ENCODE results near the gene TDRD10. TPM values are rescaled to one million over a fixed set of nuclear protein-coding genes. Genes with fewer than 3 reads are reported as not detected.

The TDRD10 gene
- total RNA-seq, 1 experiment from 2014 or later, result not detected

GRCh38 chr1:154559466-154560044, 57.5 kb downstream of the TDRD10 start:
- H3K27me3 ChIP-seq (replicated peaks; ENCODE audit: insufficient read depth, low read depth, low read length, poor library complexity), result no peaks in the 10 kb centered on the region
- H3K4me3 ChIP-seq (ENCODE audit: low read depth, low read length, poor library complexity, severe bottlenecking), result peak overlapping the region; percentile 96
- BruUV-seq (replicated peaks), result no TSS peak
- H3K36me3 ChIP-seq (ENCODE audit: insufficient read depth, low read length, poor library complexity, severe bottlenecking), result peaks cover 16% of the 10 kb centered on the region
- POLR2A ChIA-PET (ENCODE audit: low non-redundant PET), result no interaction called here
- H3K27ac ChIP-seq (ENCODE audit: low read depth, low read length, poor library complexity, severe bottlenecking), result peak overlapping the region; percentile 85
- intact Hi-C loops (cut with micrococcal nuclease; ENCODE audit: unreplicated experiment), result loop anchor here (5.0 to 10.0 kb wide), 4 partner anchors 48 to 503 kb away; partner anchors contain the start of genes ADAR, EFNA4 and ZBTB7B
- TF ChIP-seq EZH2 (IDR thresholded peaks at IDR 0.05; ENCODE audit: borderline replicate concordance, low read depth, low read length, poor library complexity, severe bottlenecking), result no peak
- TF ChIP-seq, protein P1, sequence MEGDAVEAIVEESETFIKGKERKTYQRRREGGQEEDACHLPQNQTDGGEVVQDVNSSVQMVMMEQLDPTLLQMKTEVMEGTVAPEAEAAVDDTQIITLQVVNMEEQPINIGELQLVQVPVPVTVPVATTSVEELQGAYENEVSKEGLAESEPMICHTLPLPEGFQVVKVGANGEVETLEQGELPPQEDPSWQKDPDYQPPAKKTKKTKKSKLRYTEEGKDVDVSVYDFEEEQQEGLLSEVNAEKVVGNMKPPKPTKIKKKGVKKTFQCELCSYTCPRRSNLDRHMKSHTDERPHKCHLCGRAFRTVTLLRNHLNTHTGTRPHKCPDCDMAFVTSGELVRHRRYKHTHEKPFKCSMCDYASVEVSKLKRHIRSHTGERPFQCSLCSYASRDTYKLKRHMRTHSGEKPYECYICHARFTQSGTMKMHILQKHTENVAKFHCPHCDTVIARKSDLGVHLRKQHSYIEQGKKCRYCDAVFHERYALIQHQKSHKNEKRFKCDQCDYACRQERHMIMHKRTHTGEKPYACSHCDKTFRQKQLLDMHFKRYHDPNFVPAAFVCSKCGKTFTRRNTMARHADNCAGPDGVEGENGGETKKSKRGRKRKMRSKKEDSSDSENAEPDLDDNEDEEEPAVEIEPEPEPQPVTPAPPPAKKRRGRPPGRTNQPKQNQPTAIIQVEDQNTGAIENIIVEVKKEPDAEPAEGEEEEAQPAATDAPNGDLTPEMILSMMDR (conservative IDR thresholded peaks at IDR 0.05; ENCODE audit: low read depth, low read length), result peak; percentile 98
- DNase-seq (ENCODE audit: low spot score), result peak; percentile 93
- H3K9me3 ChIP-seq (ENCODE audit: low read depth, low read length, poor library complexity, severe bottlenecking), result no peaks in the 10 kb centered on the region
- CTCF ChIA-PET, result interaction anchor here (0.5 to 1.6 kb wide), 14 partner anchors 8 to 685 kb away, joined by 3 to 15 read pairs (median 4); partner anchors contain the start of genes ADAM15, ADAR, CHRNB2 and KCNN3
- H3K4me1 ChIP-seq (ENCODE audit: insufficient read depth, low read length, poor library complexity, severe bottlenecking), result peaks cover 18% of the 10 kb centered on the region

DNA sequence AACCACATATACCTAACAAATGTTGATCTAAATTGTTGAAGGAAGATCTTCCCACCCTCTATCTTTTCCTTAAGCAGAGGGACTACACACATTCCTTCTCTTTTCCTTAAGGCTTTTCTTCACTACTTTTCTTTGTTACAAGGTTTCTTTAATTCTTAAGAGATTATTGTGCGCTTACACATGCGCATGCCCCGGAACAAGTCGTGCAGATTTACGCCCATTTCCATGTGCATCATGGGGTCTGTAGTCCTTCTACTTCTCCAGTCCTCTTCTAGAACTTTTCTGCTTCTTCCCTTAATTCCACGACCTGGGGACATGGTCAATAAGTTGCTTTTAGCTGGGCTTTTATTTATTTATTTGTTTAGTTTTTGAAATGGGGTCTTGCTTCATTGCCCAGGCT, 63.9 kb downstream of the TDRD10 start:
- no TSS peak for BruUV-seq (replicated peaks)
- POLR2A ChIA-PET (ENCODE audit: low non-redundant PET), result no interaction called here
- Histone ChIP-seq H3K27ac (ENCODE audit: low read depth, low read length, poor library complexity, severe bottlenecking) (no peak overlapping the region), H3K4me1 (ENCODE audit: insufficient read depth, low read length, poor library complexity, severe bottlenecking) (peaks cover 4% of the 10 kb centered on the region), H3K4me3 (ENCODE audit: low read depth, low read length, poor library complexity, severe bottlenecking) (no peak overlapping the region), H3K36me3 (ENCODE audit: insufficient read depth, low read length, poor library complexity, severe bottlenecking) (no peaks in the 10 kb centered on the region), H3K9me3 (ENCODE audit: low read depth, low read length, poor library complexity, severe bottlenecking) (no peaks in the 10 kb centered on the region), H3K27me3 (replicated peaks; ENCODE audit: insufficient read depth, low read depth, low read length, poor library complexity) (no peaks in the 10 kb centered on the region)
- no peak for TF ChIP-seq EZH2 (IDR thresholded peaks at IDR 0.05; ENCODE audit: borderline replicate concordance, low read depth, low read length, poor library complexity, severe bottlenecking)
- no peak for DNase-seq (ENCODE audit: low spot score)
- intact Hi-C loops (cut with micrococcal nuclease; ENCODE audit: unreplicated experiment), result no loop called here
- CTCF ChIA-PET, result interaction anchor here (0.6 kb wide), 1 partner anchor 320 kb away, joined by 5 read pairs; no protein-coding TSS in a partner anchor

DNA sequence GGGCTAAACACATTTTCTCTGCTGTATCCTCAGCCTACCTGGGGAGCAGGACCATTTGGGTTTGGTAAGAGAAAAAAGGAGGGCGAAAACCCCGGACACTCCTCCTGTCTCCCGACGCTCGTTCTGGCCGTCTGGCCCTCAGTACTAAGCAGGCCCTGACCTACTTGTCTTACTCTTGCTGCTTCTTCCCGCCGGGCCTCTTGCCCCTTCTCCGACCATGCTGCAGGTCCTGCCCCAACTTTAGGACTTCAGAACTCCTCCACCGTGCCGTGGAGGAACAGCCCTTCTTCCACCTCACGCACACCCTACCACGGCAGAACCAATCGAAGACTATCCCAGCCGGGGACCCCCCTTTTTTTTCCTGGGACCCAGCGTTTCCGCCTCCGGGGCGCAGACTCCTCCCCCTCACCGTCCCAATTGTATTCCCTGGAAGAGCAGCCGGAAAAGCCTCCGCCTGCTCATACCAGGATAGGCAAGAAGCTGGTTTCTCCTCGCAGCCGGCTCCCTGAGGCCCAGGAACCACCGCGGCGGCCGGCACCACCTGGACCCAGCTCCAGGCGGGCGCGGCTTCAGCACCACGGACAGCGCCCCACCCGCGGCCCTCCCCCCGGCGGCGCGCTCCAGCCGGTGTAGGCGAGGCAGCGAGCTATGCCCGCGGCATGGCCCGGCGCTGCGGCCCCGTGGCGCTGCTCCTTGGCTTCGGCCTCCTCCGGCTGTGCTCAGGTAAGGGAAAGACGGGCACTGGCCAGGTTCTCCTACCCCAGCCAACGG, 65.6 kb downstream of the TDRD10 start, which contains the start of gene CHRNB2:
CHRNB2 (plus strand) TSS at position 393 of the 771 bp plus-strand sequence; CDS start at position 660, 267 bp downstream.
- Histone ChIP-seq H3K27me3 (replicated peaks; ENCODE audit: insufficient read depth, low read depth, low read length, poor library complexity) (no peaks in the 10 kb centered on the region), H3K4me1 (ENCODE audit: insufficient read depth, low read length, poor library complexity, severe bottlenecking) (peaks cover 4% of the 10 kb centered on the region), H3K4me3 (ENCODE audit: low read depth, low read length, poor library complexity, severe bottlenecking) (peak within 1 kb of the TSS; percentile 54), H3K9me3 (ENCODE audit: low read depth, low read length, poor library complexity, severe bottlenecking) (no peaks in the 10 kb centered on the region), H3K27ac (ENCODE audit: low read depth, low read length, poor library complexity, severe bottlenecking) (no peak within 1 kb of the TSS), H3K36me3 (ENCODE audit: insufficient read depth, low read length, poor library complexity, severe bottlenecking) (no peaks in the 10 kb centered on the region)
- no TSS peak for BruUV-seq (replicated peaks)
- CTCF ChIA-PET, result interaction anchor here (0.7 to 1.6 kb wide), 3 partner anchors 8 to 449 kb away, joined by 3 to 7 read pairs (median 4); no protein-coding TSS in a partner anchor
- TF ChIP-seq, protein P1 (conservative IDR thresholded peaks at IDR 0.05; ENCODE audit: low read depth, low read length), result no peak
- no peak for TF ChIP-seq EZH2 (IDR thresholded peaks at IDR 0.05; ENCODE audit: borderline replicate concordance, low read depth, low read length, poor library complexity, severe bottlenecking)
- POLR2A ChIA-PET (ENCODE audit: low non-redundant PET), result interaction anchor here (0.6 kb wide), 1 partner anchor 406 kb away, joined by 3 read pairs; no protein-coding TSS in a partner anchor
- intact Hi-C loops (cut with micrococcal nuclease; ENCODE audit: unreplicated experiment), result no loop called here
- DNase-seq (ENCODE audit: low spot score), result peak; percentile 68

All from A673 (cell line).